ENCODE data around the gene ALDH16A1.
"Not testable (repeated sequence)": the region's sequence is repeated elsewhere in the genome, so short reads cannot be mapped to it uniquely, and the experiment has no call there.

ALDH16A1 gene

DNA sequence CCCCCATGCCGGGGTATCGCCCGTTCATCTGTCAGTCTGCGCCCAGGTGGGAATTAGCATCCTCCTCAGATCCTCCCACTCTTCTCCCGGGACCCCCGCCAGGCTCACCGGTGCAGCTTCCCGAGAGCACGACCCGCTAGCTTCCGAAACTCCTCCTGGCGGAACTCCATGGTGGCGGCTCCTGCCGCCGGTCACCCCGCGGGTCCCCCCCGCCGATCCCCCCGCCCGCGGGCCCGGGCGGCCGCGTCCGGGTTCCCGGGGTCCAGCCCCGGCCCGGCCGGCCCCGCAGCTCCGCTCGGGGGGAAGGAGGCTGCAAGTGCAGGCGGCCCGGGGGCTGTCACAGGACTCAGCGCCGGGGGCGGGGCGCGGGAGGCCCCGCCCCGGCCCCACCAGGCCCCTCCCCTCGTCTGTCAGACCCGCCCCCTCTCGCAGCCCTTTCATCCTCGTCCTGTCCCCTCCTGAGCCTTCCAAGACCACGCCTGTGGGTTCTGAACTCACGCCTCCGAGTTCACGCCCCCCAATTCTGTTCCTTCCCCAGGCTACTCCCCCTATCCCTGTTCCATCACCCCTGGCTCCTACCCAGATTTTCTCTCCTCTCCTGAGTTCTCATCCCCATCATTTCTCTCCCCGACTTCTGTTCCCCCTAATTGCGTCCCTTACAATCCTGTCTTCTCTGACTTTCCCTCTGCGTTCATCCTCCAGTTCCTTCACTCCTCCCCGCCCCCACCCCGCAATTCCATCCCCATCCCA lies 11.6 kb upstream of the ALDH16A1 start, which contains the start of gene SLC17A7:
TSS of gene SLC17A7 (minus strand) at position 318 of the 750 bp plus-strand sequence. CDS start at position 170, 148 bp downstream.
- DNase-seq (ENCODE audit: low read depth), result no peak

GRCh38 chr19:49441960-49442350 lies 11.1 kb upstream of the ALDH16A1 start:
- DNase-seq (ENCODE audit: low read depth), result no peak

GRCh38 chr19:49442354-49442753 lies 10.7 kb upstream of the ALDH16A1 start:
- DNase-seq (ENCODE audit: low read depth), result no peak

DNA sequence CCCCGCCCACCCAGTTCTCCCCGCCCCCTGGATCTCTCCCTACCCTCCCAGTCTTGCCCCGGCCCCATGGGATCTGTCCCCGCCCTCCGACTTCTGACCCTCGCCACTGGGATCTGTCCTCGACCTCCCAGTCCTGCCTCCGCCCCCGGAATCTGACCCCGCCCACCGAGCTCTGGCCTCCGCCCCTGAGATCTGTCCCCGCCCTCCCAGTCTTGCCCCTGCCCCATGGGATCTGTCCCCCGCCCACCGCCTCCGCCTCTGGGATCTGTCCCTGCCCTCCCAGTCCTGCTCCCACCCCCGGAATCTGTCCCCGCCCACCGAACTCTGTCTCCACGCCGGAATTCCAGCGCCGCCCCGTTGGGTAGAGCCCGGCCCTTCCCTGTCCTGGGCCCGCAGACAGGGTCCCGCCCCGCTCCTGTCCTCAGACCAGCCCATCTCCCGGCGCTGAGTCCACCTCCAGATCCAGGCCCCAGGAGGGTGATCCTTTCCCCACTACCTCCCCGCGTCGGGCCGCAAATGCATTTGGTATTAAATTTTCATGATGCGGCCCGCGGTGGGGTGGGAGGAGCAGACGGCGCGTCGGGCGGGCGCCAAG lies 10.2 kb upstream of the ALDH16A1 start:
- DNase-seq (ENCODE audit: low read depth), result peak; percentile 71

DNA sequence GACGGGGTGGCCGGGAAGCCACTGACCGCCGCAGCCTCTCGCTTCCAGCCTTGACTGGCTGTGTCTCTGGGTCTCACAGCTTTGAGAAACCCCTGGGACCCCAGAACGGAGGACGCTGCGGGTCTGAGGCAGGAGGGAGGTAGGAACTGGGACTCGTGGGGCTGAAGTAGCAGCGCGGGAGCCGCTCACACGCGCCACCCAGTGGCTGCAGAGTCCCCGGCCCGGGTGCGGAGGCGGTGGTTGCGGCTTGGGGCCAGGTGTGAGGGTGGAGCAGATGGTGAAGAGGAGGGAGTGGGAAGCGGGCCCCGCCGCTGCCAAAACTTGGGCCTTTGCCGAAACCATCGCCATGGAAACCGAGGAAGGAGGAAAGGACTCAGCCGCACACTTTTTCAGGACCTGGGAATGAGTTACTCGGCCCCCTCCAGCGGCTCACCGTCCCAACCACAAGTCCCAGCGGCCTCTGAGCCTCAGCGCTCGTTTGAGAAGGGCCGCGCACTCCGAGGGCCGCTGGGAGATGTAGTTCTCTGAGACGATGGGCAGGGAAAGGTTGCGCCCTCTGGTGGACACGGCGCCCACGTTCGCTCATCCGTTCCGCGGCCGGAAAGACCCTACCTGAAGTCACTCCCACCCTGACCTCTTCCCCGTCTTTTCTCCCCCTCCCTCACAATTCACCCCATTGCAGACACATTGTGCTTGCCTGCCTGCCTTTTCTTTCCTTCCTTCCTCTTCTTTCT lies 9.5 kb upstream of the ALDH16A1 start:
- peak; percentile 92 for DNase-seq (ENCODE audit: low read depth)

GRCh38 chr19:49444100-49444700 lies 8.8 kb upstream of the ALDH16A1 start:
- not testable (repeated sequence) for DNase-seq (ENCODE audit: low read depth)

GRCh38 chr19:49445997-49446396 lies 7.0 kb upstream of the ALDH16A1 start:
- no peak for DNase-seq (ENCODE audit: low read depth)

- no peak for DNase-seq (ENCODE audit: low read depth)
Measured at GRCh38 chr19:49447485-49448431, 5.3 kb upstream of the ALDH16A1 start.

- DNase-seq (ENCODE audit: low read depth), result no peak
Measured at GRCh38 chr19:49448432-49448786, 4.6 kb upstream of the ALDH16A1 start.

- no peak for DNase-seq (ENCODE audit: low read depth)
Measured at GRCh38 chr19:49450405-49450804, 2.6 kb upstream of the ALDH16A1 start.

- DNase-seq (ENCODE audit: low read depth), result peak; percentile 99
Measured at GRCh38 chr19:49451430-49452181, 1.4 kb upstream of the ALDH16A1 start, which contains the start of gene PIH1D1. TSS of gene PIH1D1 (minus strand) at chr19:49451814. CDS start at chr19:49451574, 240 bp downstream.

GRCh38 chr19:49453757-49454240 lies 774 bp downstream of the ALDH16A1 start:
- no peak for DNase-seq (ENCODE audit: low read depth)

DNA sequence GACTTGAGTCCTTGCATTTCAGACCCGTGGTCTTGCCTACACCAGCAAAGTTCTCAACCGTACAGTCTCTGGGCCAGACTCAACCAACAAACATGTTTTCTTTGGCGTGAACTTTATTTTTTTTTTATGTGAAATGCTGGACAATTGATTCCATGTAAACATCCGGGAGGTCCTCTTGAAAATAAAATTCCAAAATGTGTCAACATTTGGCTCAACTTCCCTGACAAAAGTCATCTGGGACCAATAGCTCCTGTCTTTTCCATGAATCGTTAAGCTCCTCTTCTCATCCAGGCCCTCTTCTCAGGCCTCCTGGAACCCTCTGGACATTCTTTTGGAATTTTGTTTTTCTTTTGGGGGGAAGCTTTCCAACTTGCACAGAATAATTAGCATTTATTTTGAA lies 2.7 kb downstream of the ALDH16A1 start:
- no peak for DNase-seq (ENCODE audit: low read depth)

DNA sequence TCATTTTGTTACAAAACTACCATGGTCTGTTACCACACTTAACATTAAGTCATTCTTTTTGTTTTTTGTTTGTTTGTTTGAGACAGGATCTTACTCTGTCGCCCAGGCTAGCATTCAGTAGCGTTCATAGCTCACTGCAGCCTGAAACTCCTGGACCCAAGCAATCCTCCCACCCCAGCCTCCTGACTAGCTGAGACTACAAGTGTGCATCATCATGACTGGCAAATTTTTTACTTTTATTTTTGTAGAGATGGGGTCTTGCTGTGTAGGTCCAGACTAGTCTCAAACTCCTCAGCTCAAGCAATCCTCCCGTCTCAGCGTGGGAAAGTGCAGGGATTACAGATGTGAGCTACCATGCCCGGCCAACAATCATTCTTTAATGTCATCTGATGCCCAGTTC lies 3.3 kb downstream of the ALDH16A1 start:
- DNase-seq (ENCODE audit: low read depth), result no peak

GRCh38 chr19:49458567-49458903 lies 5.5 kb downstream of the ALDH16A1 start:
- no peak for DNase-seq (ENCODE audit: low read depth)

DNA sequence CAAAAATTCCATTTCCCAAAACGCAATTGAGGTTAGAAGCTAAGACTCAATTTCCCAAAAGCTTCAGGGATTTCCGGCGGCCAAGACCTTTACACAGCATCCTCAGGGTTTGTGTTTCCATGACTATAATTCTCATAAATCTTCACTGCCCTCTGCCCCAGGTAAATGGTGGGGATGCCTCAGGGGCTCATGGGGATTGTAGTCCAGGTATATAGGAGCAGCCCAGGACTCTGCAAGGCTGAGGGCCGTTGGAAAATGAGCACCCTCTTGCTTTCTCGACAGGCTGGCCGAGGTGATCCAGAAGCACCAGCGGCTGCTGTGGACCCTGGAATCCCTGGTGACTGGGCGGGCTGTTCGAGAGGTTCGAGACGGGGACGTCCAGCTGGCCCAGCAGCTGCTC lies 6.4 kb downstream of the ALDH16A1 start:
- no peak for DNase-seq (ENCODE audit: low read depth)

DNA sequence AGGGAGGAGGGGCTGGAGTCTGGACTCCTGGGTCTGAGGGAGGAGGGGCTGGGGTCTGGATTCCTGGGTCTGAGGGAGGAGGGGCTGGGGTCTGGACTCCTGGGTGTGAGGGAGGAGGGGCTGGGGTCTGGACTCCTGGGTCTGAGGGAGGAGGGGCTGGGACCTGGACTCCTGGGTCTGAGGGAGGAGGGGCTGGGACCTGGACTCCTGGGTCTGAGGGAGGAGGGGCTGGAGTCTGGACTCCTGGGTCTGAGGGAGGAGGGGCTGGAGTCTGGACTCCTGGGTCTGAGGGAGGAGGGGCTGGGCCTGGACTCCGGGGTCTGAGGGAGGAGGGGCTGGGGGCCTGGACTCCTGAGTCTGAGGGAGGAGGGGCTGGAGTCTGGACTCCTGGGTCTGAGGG lies 8.1 kb downstream of the ALDH16A1 start:
- DNase-seq (ENCODE audit: low read depth), result not testable (repeated sequence)

- no peak for DNase-seq (ENCODE audit: low read depth)
Measured at GRCh38 chr19:49461656-49462055, 8.6 kb downstream of the ALDH16A1 start.

DNA sequence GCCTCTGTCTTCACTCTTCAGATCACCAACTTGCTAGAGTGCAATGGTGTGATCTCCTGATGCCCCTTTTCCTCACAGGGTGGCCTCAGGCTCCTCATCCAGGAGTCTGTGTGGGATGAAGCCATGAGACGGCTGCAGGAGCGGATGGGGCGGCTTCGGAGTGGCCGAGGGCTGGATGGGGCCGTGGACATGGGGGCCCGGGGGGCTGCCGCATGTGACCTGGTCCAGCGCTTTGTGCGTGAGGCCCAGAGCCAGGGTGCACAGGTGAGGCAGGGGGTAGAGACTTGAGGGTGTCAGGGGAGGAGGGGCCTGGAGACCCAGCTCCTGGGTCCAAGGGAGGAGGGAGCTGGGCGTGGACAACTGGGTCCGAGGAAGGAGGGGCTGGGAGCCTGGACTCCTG lies 9.5 kb downstream of the ALDH16A1 start:
- no peak for DNase-seq (ENCODE audit: low read depth)

GRCh38 chr19:49463960-49464740 lies 11.1 kb downstream of the ALDH16A1 start:
- DNase-seq (ENCODE audit: low read depth), result no peak
